Measurements from ENCODE around the gene SLC25A22.

DNA sequence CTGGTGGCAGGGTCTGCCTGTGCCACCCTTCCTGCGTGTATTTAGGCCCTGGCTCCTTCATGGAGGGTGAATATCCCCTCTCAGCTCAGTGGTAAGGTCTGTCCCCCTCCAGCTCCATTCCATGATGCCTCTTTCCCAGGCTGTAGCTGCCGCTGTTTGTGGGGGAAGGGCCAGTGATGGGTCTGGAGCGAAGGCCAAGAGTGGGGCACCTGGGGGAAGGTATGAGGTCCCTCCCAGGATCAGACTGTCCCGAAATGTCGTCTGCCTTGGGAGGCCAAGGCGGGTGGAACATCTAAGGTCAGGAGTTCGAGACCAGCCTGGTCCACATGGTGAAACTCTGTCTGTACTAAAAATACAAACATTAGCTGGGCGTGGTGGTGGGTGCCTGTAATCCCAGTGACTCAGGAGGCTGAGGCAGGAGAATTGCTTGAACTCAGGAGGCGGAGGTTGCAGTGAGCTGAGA is 35.8 kb upstream of the SLC25A22 start:
- TF ChIP-seq, protein P1, sequence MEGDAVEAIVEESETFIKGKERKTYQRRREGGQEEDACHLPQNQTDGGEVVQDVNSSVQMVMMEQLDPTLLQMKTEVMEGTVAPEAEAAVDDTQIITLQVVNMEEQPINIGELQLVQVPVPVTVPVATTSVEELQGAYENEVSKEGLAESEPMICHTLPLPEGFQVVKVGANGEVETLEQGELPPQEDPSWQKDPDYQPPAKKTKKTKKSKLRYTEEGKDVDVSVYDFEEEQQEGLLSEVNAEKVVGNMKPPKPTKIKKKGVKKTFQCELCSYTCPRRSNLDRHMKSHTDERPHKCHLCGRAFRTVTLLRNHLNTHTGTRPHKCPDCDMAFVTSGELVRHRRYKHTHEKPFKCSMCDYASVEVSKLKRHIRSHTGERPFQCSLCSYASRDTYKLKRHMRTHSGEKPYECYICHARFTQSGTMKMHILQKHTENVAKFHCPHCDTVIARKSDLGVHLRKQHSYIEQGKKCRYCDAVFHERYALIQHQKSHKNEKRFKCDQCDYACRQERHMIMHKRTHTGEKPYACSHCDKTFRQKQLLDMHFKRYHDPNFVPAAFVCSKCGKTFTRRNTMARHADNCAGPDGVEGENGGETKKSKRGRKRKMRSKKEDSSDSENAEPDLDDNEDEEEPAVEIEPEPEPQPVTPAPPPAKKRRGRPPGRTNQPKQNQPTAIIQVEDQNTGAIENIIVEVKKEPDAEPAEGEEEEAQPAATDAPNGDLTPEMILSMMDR (IDR thresholded peaks at IDR 0.05): no peak
- TF ChIP-seq POLR2A (IDR thresholded peaks at IDR 0.05): no peak
- TF ChIP-seq POLR2AphosphoS5 (IDR thresholded peaks at IDR 0.05; ENCODE audit: insufficient read depth in 1 of 2, low read depth in 1 of 2): peak in 1 of 2 donors; percentile 17
